GM18909 (cell line): ENCODE data around the gene RPTOR.
"Not testable (repeated sequence)": the region's sequence is repeated elsewhere in the genome, so short reads cannot be mapped to it uniquely, and the experiment has no call there.

ENCODE experiments used
- ATAC-seq: cut with Tn5 transposase; IDR thresholded peaks from one replicate; pipeline ENCODE4 v1.9.1; 2021; ENCODE audit warnings: mild to moderate bottlenecking; ENCODE audit not compliant: unreplicated experiment, poor library complexity

RPTOR gene

DNA sequence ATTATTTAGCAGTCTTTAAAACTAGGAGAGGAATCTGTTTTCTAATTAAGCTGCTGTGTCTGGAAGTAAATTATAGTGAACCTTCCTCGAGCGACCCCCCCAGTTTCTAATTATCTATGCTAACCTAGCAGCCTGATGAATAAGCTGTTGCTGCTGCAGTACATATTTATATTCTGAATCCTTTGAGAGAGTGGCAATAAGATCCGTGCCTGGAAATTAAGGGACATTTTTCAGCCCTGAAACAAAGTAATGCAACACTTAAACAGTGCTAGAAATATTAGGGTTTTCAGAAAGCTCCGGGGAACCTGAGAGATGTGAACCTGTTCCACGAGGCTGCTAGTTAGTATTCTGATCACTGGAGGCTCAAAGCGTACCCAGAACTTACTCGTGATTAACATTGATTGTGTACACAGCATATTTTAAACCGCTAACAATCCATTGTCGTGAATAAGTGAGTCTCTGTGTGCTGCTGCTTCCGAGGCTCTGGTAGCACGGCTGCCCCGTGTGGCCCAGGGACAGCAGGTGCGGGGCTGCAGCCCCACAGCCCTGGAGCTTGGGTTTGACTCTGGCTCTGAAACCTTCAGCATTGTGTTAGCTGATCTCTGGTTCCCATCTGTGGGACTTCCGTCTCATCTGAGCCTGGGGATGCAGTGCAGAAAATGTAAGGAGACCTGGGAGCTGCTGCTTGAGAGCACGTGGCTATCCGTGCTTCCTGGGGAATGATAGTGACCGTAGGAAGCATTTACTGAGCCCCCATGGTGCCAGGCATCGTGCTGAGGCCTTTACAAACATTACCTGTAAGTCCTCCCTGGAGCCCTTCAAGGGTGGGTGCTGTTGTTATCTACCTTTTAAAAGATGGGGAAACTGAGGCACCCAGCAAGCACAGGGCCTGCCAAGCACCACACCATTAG lies 256.1 kb downstream of the RPTOR start:
- ATAC-seq, result no peak

DNA sequence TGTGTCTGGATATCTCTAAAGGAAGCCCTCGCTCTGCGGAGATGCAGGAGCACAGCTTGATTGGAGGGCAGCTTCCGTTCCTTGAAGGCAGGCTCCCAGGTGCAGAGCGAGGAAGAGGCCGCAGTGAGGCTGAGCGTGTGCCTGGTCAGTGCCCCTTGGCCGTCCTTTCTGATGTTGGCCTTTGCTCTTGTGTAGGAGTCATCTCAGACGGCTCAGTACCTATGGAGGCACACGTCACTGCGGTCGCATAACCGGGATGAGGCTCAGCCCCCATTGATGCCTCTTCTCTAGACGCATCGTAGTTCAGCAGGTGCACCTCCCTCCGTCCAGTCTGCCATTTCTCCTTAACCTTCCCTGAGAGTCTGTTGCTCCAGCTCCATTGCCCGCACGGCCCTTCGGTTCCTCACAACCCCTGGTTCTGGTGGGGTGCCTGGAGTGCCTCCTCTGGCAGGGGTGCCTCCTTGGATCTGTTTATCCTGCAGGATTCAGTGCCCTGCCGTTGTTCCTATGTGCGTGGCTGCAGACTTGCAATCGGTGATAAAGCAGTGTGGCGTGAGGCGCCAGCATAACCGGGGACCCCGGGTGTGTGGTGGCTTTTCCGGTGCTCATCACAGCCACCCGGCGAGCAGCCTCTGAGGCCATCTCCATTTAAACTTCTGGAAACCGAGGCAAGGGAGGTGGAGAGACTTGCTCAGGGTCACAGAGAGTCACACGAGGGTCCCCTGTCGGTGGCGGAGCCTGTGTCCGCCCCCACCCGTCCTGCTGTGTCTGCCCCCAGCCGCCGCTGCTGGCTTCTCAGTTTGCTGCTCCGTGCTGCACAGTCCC lies 258.2 kb downstream of the RPTOR start:
- no peak for ATAC-seq

GRCh38 chr17:80803451-80804428 lies 259.1 kb downstream of the RPTOR start:
- ATAC-seq, result no peak

GRCh38 chr17:80804466-80804865 lies 259.8 kb downstream of the RPTOR start:
- no peak for ATAC-seq

- no peak for ATAC-seq
Measured at GRCh38 chr17:80805032-80805751, 260.6 kb downstream of the RPTOR start.

DNA sequence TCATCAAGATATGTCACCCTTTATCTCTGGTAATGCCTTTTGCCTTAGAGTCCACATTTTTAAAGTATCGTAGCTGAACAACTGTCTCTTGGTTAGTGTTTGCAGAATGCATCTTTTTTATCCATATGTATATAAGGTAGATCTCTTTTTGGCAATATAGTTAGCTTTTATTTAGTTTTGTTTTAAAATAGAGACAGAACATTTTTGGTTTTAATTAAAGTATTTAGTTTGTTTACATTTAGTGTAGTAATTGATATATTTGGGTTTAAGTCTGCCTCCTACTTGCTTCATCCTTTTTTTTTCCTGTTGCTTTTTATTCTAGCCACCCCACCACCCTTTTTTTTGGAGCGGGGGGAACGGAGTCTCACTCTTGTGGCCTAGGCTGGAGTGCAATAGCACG lies 262.4 kb downstream of the RPTOR start:
- ATAC-seq, result no peak

DNA sequence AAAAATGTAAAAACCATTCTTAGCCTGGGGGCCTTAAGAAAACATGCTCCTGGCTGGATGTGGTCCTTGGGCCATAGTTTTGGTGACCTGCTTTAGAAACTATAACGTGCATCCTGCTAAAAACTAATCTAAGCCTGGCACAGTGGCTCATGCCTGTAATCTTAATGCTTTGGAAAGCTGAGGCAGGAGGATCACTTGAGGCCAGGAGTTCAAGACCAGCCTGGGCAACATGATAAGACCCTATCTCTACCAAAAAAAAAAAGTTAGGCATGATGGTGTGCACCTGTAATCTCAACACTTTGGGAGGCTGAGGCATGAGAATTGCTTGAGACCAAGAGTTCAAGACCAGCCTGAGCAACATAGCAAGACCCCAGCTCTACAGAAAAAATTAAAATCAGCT lies 263.2 kb downstream of the RPTOR start:
- ATAC-seq, result no peak

DNA sequence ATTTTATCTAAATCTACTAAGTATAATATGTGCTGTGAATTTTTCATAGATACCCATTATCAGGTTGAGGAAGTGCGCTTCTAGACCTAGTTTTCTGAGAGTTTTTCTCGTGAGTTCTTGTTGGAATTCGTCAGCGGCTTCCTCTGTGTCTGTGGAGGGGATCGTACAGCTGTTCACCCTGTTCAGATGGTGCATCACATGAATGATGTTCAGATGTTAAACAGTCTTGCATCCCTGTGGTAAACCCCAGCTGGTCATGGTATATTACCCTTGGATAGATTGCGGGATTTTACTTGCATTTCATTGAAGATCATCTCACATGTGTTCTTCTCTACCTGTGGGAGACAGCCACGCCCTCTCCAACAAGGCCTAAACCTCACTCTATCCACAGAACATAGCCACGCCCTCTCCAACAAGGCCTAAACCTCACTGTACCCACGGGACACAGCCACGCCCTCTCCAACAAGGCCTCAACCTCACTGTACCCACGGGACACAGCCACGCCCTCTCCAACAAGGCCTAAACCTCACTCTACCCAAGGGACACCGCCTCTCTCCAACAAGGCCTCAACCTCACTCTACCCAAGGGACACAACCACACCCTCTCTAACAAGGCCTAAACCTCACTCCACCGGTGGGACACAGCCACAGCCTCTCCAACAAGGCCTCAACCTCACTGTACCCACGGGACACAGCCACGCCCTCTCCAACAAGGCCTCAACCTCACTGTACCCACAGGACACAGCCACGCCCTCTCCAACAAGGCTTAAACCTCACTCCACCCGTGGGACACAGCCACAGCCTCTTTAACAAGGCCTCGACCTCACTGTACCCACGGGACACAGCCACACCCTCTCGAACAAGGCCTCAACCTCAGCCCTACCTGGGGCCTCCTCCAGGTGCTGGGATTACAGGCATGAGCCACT lies 266.8 kb downstream of the RPTOR start:
- no peak for ATAC-seq

- ATAC-seq, result no peak
Measured at GRCh38 chr17:80812362-80813088, 267.9 kb downstream of the RPTOR start.

GRCh38 chr17:80813318-80813717 lies 268.7 kb downstream of the RPTOR start:
- no peak for ATAC-seq

DNA sequence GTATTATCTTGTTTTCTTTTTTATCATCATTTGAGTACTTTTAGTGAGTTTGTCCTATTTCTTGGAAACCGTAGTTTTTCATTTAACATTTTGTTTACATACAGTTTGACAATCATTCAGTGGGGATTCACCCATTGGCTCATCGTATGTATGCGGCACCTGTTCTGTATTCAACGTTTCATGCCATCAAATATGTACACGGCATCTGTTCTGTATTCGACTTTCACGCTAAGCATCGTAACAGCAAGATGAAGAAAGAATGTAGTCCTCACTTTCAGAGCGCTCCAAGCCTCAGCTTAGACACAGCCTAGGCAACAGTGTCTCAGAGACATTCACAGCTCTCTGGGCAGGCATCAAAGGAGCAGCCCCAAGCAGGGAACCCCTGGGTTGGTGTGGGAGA lies 269.9 kb downstream of the RPTOR start:
- no peak for ATAC-seq

GRCh38 chr17:80815151-80815681 lies 270.6 kb downstream of the RPTOR start:
- no peak for ATAC-seq

GRCh38 chr17:80815718-80816117 lies 271.1 kb downstream of the RPTOR start:
- ATAC-seq, result not testable (repeated sequence)

DNA sequence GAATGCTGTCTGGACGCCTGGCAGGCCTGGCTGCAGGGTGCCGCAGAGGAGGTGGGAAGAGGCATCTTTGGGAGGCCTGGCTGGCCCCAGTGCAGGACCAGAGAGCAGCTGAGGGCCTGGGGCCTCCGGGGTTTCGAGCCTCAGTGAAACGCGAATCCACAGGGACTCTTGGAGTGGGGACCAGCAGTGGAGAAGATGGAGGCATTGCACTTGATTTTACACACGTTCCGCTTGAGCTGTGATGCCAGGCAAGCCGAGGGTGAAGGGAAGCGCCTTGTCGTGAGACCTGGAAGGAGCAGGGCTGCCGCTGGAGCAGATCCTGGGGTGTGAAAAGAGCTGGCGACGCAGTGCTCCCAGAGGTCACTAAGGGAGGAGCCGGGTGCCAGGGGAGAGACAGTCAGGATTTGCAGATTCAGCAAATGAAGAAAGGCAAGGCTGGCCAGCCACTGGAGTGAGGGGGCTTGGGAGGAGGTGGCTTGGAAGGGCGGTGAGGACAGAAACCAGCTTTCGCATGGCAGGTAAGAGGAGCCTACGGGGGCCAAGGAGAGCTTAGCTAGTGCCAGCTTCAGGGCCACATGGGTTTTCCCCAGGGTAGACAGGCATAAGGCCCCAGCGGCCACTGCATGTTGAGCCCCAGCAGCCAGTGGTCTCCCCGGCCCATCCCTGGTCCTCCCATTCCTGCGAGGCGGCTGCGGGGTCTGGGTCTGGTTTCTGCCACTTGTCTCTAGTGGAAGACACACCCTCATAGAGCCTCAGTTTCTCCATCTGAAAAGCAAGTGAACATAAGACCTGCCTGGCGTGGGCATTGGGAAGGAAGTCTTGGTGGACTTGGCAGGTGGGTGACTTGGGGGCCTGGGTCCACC lies 271.8 kb downstream of the RPTOR start:
- no peak for ATAC-seq

DNA sequence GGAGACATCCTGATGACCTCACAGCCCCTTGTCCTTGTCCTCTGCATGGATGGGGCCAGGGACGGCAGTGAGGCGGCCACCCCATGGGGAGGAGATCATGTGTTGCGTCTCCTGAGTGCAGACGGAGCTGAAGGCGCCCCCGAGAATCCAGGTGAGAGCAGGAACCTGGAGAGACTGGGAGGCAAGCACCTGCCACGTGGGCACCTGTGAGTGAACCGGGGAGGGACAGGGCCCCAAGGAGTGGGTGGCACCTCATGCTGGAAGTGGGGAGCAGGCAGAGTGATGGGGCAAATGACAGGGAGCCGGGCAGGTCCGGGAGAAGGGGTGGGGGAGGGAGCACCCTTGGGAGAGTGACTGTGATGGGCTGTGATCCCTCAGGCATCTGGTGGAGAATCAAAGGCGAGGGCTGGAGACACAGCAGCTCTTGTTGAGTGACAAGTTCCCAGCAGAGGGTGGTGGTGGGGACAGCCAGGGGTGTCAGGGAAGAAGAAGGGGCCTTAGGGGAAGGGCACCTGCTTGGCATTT lies 272.7 kb downstream of the RPTOR start:
- ATAC-seq, result no peak

GRCh38 chr17:80817861-80818260 lies 273.2 kb downstream of the RPTOR start:
- no peak for ATAC-seq
